Suprapubic skin (tissue), 4 donors: ENCODE measurements around the gene TRRAP. TPM values are rescaled to one million over a fixed set of nuclear protein-coding genes. Genes with fewer than 3 reads are reported as not detected.
A peak's percentile ranks its signal among the peaks of the same experiment; 100 is the strongest.

ENCODE experiments used
- DNase-seq, 2 donors: peaks; one replicate each; pipeline ENCODE4 v3.0.0-alpha.2; 2019; ENCODE audit warnings: low spot score in 2 of 2
- H3K27ac ChIP-seq: fragments of 200-600 bp; sonication (generic); one replicate; pipeline ENCODE4 v1.5.1; 2019
- H3K27me3 ChIP-seq: fragments of 200-600 bp; sonication (generic); one replicate; pipeline ENCODE4 v1.5.1; 2019
- H3K36me3 ChIP-seq: fragments of 200-600 bp; sonication (generic); one replicate; pipeline ENCODE4 v1.5.1; 2019
- H3K4me1 ChIP-seq: fragments of 200-600 bp; sonication (generic); one replicate; pipeline ENCODE4 v1.5.1; 2019
- H3K4me3 ChIP-seq: fragments of 200-600 bp; sonication (generic); one replicate; pipeline ENCODE4 v1.5.1; 2019; ENCODE audit warnings: mild to moderate bottlenecking
- H3K9me3 ChIP-seq: fragments of 200-600 bp; sonication (generic); one replicate; pipeline ENCODE4 v1.5.1; 2019
- CTCF ChIP-seq, 2 donors: fragments of 200-600 bp in 1 of 2; fragments of 450-650 bp in 1 of 2; sonication (generic) in 1 of 2; IDR thresholded peaks; one replicate each; pipeline ENCODE4 v1.5.1; 2016 to 2019; ENCODE audit warnings: antibody characterized with exemption in 2 of 2, mild to moderate bottlenecking in 1 of 2, moderate library complexity in 1 of 2
- EP300 ChIP-seq: sonication (generic); formaldehyde crosslinking; IDR thresholded peaks from one replicate; pipeline ENCODE4 v1.6.1; 2017; ENCODE audit warnings: antibody characterized with exemption
- POLR2A ChIP-seq, 2 donors: fragments of 450-650 bp; IDR thresholded peaks; one replicate each; pipeline ENCODE4 v1.6.1; 2017; ENCODE audit warnings: antibody characterized with exemption in 2 of 2, mild to moderate bottlenecking in 2 of 2, moderate library complexity in 2 of 2
- POLR2AphosphoS5 ChIP-seq, 3 donors: sonication (generic); formaldehyde crosslinking; IDR thresholded peaks; one replicate each; pipeline ENCODE4 v1.6.1; 2017; ENCODE audit warnings: antibody characterized with exemption in 3 of 3
- WGBS: methylation state at CpG from one replicate; pipeline ENCODE4 v1.1.5; 2018; 5-methylcytosine and 5-hydroxymethylcytosine counted together
- total RNA-seq, 4 donors: library from RNA; depleted of rRNA; stranded (reverse); fragments of >200 nt; gene quantifications; one replicate each; pipeline ENCODE4 v1.1.0, GENCODE V29; 2016

TRRAP gene
- total RNA-seq, 4 donors from 2014 or later, result 46.2 to 97.1 (median 65.7) TPM

DNA sequence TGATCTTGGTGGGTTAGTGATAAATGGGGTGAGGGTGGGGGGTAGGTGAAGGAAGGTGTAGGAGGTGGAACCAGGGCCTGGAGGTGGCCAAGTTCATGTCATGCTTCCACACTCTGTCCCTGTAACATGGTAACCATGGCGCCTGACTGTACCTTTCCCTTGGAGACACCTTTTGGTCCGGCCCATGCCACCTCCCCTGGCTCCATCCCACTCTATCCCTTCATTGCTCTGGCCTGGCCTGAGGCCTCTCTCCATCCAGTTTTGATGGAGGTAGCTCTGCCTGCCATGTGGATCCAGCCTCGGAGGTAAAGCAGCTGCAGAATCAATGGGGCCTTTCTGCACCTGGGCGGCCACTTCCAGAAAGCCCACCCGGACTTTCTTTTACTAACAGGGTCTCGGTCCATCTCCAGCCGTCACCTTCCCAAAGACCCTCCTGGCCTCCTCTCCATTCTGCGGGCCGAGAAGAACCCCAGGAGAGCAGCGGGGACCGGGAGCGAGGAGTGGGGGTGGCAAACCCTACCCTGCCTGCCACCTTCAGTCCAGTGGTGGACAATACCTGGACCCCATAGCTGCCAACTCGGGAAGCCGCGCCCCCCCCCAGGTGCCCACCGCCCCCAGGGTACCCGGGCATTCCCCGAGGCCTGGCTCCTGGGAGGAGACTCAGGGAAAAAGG lies 504 bp upstream of the TRRAP start:
- no peaks in the 10 kb centered on the region for H3K27me3 ChIP-seq
- H3K9me3 ChIP-seq, result no peaks in the 10 kb centered on the region
- H3K27ac ChIP-seq, result peak overlapping the region; percentile 98
- DNase-seq, result peak; percentile 72 to 82
- TF ChIP-seq EP300 (no peak), CTCF (IDR thresholded peaks at IDR 0.05) (no peak), POLR2A (IDR thresholded peaks at IDR 0.05) (no peak), POLR2AphosphoS5 (IDR thresholded peaks at IDR 0.05) (no peak)
- H3K36me3 ChIP-seq, result peaks cover 5% of the 10 kb centered on the region
- WGBS, result 25% methylated on average over 15 of the region's 18 CpGs
- H3K4me1 ChIP-seq, result peaks cover 29% of the 10 kb centered on the region
- H3K4me3 ChIP-seq, result peak overlapping the region; percentile 100

DNA sequence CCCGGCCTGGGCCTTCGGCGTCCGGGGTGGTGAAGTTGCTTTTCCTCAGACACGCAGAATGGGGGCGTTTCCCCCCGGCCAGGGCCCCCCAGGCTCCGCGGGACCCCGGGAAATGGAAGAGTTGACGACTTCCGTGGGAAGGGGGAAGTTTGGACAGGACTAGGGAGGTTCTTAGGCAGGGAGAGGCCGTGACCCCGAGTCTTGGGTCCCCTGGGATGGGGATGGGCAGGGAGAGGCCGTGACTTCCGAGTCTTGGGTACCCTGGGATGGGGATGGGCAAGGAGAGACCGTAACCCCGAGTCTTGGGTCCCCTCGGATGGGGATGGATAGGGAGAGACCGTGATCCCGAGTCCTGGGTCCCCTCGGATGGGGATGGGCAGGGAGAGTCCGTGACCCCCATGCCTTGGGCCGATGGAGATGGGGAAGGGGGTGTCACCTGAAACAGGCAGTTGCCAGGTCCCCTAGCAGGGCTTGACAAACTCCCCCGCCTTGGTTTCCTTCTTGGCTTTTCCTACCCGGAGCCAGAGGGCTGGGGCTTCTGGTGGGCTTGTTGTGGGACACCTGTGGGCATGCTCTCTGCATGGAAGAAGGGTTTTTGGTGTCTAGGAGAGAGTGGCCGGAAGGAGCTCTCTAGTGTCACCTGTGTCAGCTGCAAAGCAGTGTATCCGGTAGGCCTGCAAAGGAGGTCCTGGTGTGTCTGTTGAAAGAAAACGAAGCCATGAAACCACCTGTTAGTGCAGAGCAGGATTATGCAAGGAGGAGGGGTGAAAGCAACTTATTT lies 1.1 kb downstream of the TRRAP start:
- DNase-seq, result peak; percentile 66 to 76
- WGBS, result 3% methylated on average over 21 of the region's 29 CpGs
- TF ChIP-seq CTCF (IDR thresholded peaks at IDR 0.05) (peak in 1 of 2 donors; percentile 16), POLR2A (IDR thresholded peaks at IDR 0.05) (no peak)
- Histone ChIP-seq H3K27ac (peak overlapping the region; percentile 98), H3K9me3 (no peaks in the 10 kb centered on the region), H3K4me1 (peaks cover 29% of the 10 kb centered on the region), H3K4me3 (peak overlapping the region; percentile 100), H3K36me3 (peaks cover 18% of the 10 kb centered on the region), H3K27me3 (no peaks in the 10 kb centered on the region)

DNA sequence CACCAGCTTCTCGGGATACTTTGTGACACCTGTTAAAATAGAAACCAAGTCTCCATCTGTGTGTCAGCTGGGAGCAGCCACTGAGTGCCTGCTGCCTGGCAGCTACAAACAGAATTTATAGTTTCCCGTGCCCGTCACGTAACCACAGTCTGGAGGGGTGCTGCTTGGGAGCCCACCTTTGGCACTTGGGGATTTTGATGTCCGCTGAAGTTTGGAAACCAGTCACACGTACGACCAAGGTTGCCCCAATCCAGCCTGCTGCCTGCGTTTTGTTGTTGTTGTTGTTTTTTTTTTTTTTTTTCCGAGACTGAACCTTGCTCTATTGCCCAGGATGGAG lies 1.6 kb downstream of the TRRAP start:
- Histone ChIP-seq H3K36me3 (peaks cover 24% of the 10 kb centered on the region), H3K9me3 (no peaks in the 10 kb centered on the region), H3K27me3 (no peaks in the 10 kb centered on the region), H3K4me1 (peaks cover 29% of the 10 kb centered on the region), H3K27ac (no peak overlapping the region), H3K4me3 (peak overlapping the region; percentile 100)
- DNase-seq, result peak in 1 of 2 donors; percentile 44
- TF ChIP-seq POLR2A (IDR thresholded peaks at IDR 0.05), result no peak
- TF ChIP-seq EP300, result no peak
- no peak for TF ChIP-seq CTCF (IDR thresholded peaks at IDR 0.05)
- no peak for TF ChIP-seq POLR2AphosphoS5 (IDR thresholded peaks at IDR 0.05)
- 42% methylated on average over 9 of the region's 9 CpGs for WGBS

- H3K9me3 ChIP-seq, result no peaks in the 10 kb centered on the region
- peaks cover 29% of the 10 kb centered on the region for H3K4me1 ChIP-seq
- TF ChIP-seq POLR2AphosphoS5 (IDR thresholded peaks at IDR 0.05) (no peak), CTCF (IDR thresholded peaks at IDR 0.05) (no peak), POLR2A (IDR thresholded peaks at IDR 0.05) (no peak), EP300 (no peak)
- no peaks in the 10 kb centered on the region for H3K27me3 ChIP-seq
- H3K4me3 ChIP-seq, result no peak overlapping the region
- H3K36me3 ChIP-seq, result peaks cover 26% of the 10 kb centered on the region
- 91% methylated on average over 8 of the region's 8 CpGs for WGBS
- peak in 1 of 2 donors; percentile 8 for DNase-seq
- no peak overlapping the region for H3K27ac ChIP-seq
Measured at GRCh38 chr7:98880485-98880884, 2.2 kb downstream of the TRRAP start.

- no peak for TF ChIP-seq CTCF (IDR thresholded peaks at IDR 0.05)
- TF ChIP-seq POLR2AphosphoS5 (IDR thresholded peaks at IDR 0.05), result no peak
- no peak for TF ChIP-seq POLR2A (IDR thresholded peaks at IDR 0.05)
- no peak for TF ChIP-seq EP300
- H3K4me1 ChIP-seq, result peaks cover 29% of the 10 kb centered on the region
- H3K27me3 ChIP-seq, result no peaks in the 10 kb centered on the region
- no peak overlapping the region for H3K4me3 ChIP-seq
- DNase-seq, result peak; percentile 9 to 20
- peaks cover 33% of the 10 kb centered on the region for H3K36me3 ChIP-seq
- no peak overlapping the region for H3K27ac ChIP-seq
- 59% methylated on average over 9 of the region's 9 CpGs for WGBS
- H3K9me3 ChIP-seq, result no peaks in the 10 kb centered on the region
Measured at GRCh38 chr7:98881561-98882315, 3.4 kb downstream of the TRRAP start.
